NCI-H2171 (cell line): ENCODE measurements around the gene ELOVL1.
"Not testable (repeated sequence)": the region's sequence is repeated elsewhere in the genome, so short reads cannot be mapped to it uniquely, and the experiment has no call there.

Experiments used
- DNase-seq: peaks from one replicate; lab custom pipeline; 2025; lab: John Stamatoyannopoulos, UW

Gene ELOVL1

GRCh38 chr1:43381612-43382011, 13.8 kb upstream of the ELOVL1 start:
- DNase-seq, result no peak

- no peak for DNase-seq
These were observed 11.7 kb upstream of the ELOVL1 start for GRCh38 chr1:43379476-43379875.

GRCh38 chr1:43377831-43378230, 10.0 kb upstream of the ELOVL1 start:
- DNase-seq, result no peak

GRCh38 chr1:43376723-43377235, 9.0 kb upstream of the ELOVL1 start:
- no peak for DNase-seq

- DNase-seq, result no peak
These were observed 5.5 kb upstream of the ELOVL1 start for GRCh38 chr1:43373066-43373940.

GRCh38 chr1:43372172-43372571, 4.4 kb upstream of the ELOVL1 start:
- no peak for DNase-seq

GRCh38 chr1:43370564-43370963, 2.8 kb upstream of the ELOVL1 start:
- DNase-seq, result no peak

- DNase-seq, result not testable (repeated sequence)
These were observed 2.0 kb upstream of the ELOVL1 start for GRCh38 chr1:43369779-43370178.

- no peak for DNase-seq
These were observed 822 bp upstream of the ELOVL1 start for GRCh38 chr1:43368646-43369020.

- no peak for DNase-seq
These were observed 546 bp downstream of the ELOVL1 start for GRCh38 chr1:43367026-43367903.

GRCh38 chr1:43366601-43367025, 1.2 kb downstream of the ELOVL1 start:
- DNase-seq, result no peak

GRCh38 chr1:43366179-43366578, 1.6 kb downstream of the ELOVL1 start:
- no peak for DNase-seq

- DNase-seq, result no peak
These were observed 2.1 kb downstream of the ELOVL1 start for GRCh38 chr1:43365678-43366077.

GRCh38 chr1:43363935-43364525, 3.8 kb downstream of the ELOVL1 start:
- DNase-seq, result no peak

- no peak for DNase-seq
These were observed 4.4 kb downstream of the ELOVL1 start for GRCh38 chr1:43363283-43363934.

GRCh38 chr1:43360616-43361015, 7.2 kb downstream of the ELOVL1 start:
- no peak for DNase-seq

- no peak for DNase-seq
These were observed 8.1 kb downstream of the ELOVL1 start for GRCh38 chr1:43359696-43360095.

GRCh38 chr1:43358746-43359693, 8.8 kb downstream of the ELOVL1 start, which contains the start of gene CDC20:
TSS of gene CDC20 (plus strand) at chr1:43358981. CDS start at chr1:43359216, 235 bp downstream.
- DNase-seq, result peak; percentile 99

GRCh38 chr1:43358121-43358745, 9.6 kb downstream of the ELOVL1 start:
- DNase-seq, result peak; percentile 45

GRCh38 chr1:43357251-43357650, 10.6 kb downstream of the ELOVL1 start:
- DNase-seq, result no peak
